ENCODE results near the gene ZNF773.
"Not testable (repeated sequence)": the region's sequence is repeated elsewhere in the genome, so short reads cannot be mapped to it uniquely, and the experiment has no call there.

Gene ZNF773

DNA sequence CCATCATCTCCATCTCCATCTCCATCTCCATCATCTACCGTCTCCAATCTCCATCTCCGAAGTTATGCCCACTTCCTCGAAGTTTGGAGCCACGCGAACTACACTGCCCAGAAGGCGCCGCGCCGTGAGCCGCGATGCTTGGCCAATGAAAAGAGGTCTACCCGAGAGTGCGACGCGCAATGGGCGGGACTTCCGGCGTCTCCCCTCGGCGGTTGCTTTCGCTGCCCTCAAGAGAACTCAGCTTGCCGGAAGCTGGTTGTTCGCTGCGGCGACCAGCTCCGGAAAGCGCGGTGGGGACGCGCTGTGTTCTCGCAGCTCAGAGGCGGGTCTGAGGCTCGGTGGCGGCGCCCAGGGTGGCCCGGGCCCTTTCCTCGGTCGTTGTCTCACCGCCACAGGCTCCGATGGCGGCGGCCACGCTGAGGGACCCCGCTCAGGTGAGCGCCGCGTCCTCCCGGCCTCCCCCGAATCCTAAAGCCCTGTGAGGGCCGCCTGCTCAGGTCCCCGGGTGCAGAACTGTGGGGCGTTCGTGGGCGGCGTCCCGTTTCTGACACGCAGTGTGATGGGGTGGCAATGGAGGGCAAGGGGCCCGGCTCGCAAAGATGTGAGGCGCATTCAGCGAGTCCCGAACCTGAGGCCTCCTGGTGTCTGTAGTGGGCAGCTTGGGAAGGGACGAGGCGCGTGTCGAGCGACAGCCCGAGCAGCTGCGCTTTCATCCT is at the start of gene ZNF773:
TSS of gene ZNF773 (plus strand) at position 259 of the 716 bp plus-strand sequence. CDS start at position 402, 143 bp downstream.
- in situ Hi-C loops (cut with HindIII; ENCODE audit: low sequenced_read_pairs) = not testable (repeated sequence)

DNA sequence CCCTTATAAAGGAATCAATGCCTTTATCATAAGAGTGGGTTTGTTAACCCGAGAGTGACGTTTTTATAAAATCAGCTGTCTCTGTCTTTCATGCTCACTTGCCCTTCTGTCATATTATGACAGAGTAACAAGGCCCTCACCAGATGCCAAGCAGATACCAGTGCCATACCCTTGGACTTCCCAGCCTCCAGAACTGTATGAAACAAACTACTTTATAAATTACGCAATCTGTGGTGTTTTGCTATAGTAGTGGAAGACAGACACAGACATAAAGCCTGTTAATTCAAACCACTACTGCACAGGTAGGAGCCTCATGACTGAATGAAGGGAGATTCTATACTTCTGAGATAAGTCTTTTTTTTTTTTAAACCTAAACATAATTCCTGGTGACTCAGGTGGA is 47.4 kb upstream of the ZNF773 start:
- in situ Hi-C loops (cut with HindIII; ENCODE audit: low sequenced_read_pairs) = no loop called here

DNA sequence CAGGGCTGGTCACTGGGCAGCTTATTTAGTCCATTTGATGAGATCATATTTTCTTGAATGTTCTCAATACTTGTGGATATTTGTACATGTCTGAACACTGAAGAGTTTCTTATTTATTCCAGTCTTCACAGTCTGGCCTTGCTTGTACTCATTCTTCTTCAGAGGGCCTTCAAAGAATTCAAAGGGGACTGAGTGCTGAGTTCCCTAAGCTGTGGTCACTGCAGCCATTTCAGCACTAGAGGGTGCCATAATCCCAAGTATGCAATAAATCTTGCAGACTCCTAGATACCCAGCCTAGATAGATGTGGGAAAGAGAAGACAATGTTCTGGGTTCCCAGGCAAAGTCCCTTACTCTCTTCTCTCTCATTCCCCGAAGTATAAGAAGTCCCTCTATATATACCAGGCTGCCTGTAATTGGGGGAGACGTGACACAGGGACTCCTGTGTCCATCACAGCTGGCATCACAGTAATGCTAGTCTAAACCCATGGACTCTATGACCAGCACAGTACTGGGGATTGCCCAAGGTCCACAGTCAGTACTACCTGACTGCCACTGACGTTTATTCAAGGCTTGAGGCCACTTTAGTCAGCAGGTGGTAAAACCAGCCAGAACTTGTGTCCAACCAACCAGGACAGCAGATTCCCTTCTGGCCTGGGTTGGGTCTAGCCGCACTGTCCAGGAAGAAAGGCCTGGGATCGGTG is 33.9 kb upstream of the ZNF773 start:
- in situ Hi-C loops (cut with HindIII; ENCODE audit: low sequenced_read_pairs) = no loop called here

DNA sequence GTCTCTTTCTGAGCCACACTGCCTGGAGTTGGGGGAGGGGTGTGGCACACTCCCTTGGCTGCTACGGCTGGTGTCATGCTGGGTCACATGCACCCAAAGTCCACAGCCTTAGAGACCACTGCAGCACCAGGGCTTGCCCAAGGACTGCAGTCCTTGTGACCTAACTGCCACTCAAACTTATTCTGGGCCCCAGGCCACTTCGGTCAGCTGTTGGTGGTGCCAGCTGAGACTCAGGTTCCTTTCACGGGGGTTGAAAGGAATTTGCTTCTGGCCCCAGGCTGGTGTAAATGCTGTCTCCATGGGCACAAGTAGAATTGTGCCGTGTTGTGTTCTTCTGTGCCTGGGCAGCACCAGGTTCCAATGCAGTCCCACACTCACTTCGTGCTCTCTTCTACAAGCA is 33.2 kb upstream of the ZNF773 start:
- in situ Hi-C loops (cut with HindIII; ENCODE audit: low sequenced_read_pairs) = no loop called here

DNA sequence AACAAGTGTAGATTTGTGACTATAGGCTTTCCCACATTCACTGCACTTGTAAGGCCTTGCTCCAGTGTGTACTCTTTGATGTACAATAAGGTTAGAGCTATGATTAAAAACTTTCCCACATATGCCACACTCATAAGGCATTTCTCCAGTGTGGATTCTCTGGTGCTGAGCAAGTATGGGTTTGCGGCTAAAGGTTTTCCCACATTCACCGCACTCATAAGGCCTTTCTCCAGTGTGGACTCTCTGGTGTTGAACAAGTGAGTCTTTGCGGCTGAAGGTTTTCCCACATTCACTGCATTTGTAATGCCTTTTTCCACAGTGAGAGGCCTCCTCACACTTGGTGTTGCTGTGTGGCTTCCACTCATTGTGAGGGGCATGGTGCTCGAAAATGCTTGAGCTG is 26.1 kb upstream of the ZNF773 start:
- in situ Hi-C loops (cut with HindIII; ENCODE audit: low sequenced_read_pairs) = no loop called here

DNA sequence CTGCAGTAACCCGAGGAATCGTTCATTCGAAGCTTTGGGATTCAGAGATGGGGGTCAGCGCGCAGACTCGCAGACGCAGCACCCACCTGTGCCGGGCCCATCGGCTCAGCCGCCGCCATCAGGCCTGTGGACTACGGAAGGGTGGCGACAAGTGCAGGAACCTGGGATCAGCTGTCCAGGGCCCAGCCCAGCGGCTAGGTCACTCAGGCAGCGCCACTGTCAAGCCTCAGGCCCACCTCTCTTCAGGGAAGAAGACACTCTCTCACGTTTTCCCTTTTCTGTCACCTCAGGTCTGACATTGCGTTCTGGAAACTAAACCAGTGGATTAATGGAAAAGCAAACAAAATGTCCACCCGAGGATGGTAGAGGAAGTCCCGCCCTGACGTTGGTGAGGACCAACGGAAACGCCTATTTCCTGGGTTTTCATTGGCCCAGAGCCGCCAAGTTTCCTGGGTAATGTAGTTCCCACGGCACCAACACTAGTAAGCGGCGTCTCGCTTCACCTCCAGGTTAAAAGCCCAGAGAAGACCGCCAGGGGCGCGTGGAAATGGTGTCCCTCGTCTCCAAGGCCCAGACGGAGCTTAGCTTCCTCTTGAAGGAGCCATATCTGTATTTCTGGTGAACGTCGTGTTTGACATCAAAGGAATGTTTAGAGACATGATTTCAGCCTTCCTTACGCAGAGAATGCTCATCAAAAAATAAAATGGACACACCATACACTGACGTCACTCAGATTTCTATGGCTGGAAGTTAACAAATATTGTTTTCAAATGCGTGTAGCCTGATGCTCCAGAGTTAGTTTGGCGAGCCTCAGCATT is 22.3 kb upstream of the ZNF773 start, which contains the start of gene ZNF772:
TSS of gene ZNF772 (minus strand) at position 376 of the 818 bp plus-strand sequence. CDS start at position 119, 257 bp downstream.
- in situ Hi-C loops (cut with HindIII; ENCODE audit: low sequenced_read_pairs) = no loop called here

DNA sequence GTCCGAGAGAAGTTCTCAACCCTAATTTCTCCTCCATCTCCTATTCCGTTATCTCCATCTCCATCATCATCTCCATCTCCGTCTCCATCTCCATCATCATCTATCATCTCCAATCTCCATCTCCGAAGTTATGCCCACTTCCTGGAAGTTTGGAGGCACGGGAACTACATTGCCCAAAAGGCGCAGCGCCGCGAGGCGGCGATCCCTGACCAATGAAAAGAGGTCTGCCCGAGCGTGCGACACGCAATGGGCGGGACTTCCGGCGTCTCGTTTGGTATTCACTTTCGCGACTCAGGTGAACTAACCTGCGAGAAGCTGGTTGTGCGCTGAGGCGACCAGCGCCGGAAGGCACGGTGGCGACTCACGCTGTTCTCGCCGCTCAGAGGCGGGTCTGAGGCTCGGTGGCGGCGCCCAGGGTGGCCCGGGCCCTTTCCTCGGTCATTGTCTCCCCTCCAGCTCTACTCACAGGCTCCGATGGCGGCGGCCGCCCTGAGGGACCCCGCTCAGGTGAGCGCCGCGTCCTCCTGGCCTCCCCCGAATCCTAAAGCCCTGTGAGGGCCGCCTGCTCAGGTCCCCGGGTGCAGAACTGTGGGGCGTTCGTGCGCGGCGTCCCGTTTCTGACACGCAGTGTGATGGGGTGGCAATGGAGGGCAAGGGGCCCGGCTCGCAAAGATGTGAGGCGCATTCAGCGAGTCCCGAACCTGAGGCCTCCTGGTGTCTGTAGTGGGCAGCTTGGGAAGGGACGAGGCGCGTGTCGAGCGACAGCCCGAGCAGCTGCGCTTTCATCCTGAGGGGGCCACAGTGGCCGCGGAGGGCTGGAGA is 12.1 kb upstream of the ZNF773 start, which contains the start of gene ZNF419:
TSS of gene ZNF419 (plus strand) at position 274 of the 822 bp plus-strand sequence. CDS start at position 475, 201 bp downstream.
- in situ Hi-C loops (cut with HindIII; ENCODE audit: low sequenced_read_pairs) = not testable (repeated sequence)

DNA sequence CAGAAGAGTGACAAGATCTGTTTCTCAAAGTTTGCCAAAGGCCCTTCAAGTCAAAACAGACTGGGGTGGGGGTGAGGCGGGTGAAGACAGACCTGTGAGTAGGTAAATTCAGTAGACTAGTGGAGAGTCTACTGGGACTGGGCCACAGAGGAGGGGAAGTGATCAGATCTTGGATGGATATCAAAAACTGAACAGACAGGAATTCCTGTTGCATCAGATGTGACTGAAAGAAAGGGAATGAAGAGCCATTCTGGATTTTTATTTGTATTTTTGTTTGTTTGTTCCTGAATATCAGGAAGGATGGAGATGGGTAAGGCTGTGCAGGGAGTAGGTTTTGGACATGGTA is 11.5 kb upstream of the ZNF773 start:
- in situ Hi-C loops (cut with HindIII; ENCODE audit: low sequenced_read_pairs) = not testable (repeated sequence)

DNA sequence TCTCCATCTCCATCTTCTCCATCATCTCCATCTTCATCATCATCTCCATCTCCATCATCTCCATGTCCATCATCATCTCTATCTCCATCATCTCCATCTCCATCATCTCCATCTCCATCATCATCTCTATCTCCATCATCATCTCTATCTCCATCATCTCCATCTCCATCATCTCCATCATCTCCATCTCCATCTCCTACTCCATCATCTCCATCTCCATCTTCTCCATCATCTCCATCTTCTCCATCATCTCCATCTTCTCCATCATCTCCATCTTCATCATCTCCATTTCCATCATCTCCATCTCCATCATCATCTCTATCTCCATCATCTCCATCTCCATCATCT is 432 bp upstream of the ZNF773 start:
- in situ Hi-C loops (cut with HindIII; ENCODE audit: low sequenced_read_pairs) = not testable (repeated sequence)

DNA sequence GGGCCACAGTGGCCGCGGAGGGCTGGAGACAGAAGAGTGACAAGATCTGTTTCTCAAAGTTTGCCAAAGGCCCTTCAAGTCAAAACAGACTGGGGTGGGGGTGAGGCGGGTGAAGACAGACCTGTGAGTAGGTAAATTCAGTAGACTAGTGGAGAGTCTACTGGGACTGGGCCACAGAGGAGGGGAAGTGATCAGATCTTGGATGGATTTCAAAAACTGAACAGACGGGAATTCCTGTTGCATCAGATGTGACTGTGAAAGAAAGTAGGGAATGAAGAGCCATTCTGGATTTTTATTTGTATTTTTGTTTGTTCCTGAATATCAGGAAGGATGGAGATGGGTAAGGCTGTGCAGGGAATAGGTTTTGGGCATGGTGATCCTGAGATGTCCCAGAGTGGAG is 662 bp downstream of the ZNF773 start:
- in situ Hi-C loops (cut with HindIII; ENCODE audit: low sequenced_read_pairs) = not testable (repeated sequence)

DNA sequence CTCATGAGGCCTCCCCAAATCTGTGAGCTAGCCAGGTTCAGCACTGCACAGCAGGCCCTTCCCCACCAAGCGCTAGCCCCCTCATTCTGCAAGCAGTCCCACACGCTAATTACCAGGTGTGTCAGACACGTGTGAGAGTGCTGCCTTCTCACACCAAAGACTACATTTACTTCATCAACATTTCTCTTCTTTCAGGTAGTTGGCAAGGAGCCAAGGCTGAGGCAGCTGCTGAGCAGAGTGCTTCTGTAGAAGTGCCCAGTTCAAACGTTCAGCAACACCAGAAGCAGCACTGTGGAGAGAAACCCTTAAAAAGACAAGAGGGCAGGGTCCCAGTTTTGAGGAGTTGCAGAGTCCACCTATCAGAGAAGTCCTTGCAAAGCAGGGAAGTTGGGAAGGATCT is 6.4 kb downstream of the ZNF773 start:
- in situ Hi-C loops (cut with HindIII; ENCODE audit: low sequenced_read_pairs) = no loop called here

DNA sequence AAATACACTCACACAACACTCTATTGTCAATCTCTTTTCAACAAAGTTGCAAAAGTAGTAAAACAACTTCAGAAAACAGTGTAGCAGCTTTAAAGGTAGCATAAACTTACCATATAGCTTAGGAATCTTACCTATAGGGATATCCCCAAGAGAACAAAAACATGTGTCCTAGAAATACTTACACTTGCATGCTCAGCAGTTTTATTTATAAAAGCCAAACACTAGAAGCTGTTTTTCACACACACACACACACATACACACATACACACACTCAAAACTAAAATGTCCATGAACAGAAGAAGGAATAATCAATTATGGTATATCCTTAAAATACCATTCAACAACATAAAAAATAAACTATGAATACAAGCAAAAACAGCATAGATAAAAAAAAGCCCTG is 11.7 kb downstream of the ZNF773 start:
- in situ Hi-C loops (cut with HindIII; ENCODE audit: low sequenced_read_pairs) = no loop called here

DNA sequence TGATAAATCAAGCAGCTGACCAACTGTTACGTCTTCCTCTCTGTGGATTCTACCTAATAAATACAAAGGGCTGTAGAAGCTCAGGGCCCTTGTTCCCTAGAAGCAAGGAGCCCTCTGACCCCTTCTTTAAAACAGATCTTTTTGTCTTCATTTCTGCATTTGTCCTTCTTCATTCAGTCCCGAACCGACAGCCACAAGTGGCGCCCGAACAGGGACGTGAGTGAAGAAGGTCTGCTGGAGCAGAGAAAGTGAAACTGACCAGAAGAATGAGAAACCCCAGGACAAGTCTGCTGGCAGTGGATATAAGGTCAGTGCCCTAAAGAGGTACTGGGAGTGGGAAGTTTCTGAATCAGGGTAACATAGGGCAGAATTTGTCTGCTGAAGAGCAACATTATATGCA is 13.1 kb downstream of the ZNF773 start:
- in situ Hi-C loops (cut with HindIII; ENCODE audit: low sequenced_read_pairs) = no loop called here

DNA sequence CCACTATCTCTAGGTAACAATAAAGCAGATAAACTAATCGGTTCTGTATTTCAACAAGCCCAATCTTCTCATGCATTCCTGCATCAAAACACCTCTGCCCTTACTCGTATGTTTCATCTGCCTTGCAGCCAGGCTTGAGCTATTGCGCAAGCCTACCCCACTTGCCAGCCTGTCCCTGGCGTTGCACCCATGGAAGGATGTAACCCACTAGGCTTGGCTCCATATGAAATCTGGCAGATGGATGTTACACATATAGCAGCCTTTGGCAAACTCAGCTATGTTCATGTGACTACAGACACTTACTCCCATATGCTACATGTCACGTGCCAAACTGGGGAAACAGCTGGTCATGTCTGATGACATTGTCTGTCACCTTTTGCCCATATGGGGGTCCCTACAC is 15.5 kb downstream of the ZNF773 start:
- in situ Hi-C loops (cut with HindIII; ENCODE audit: low sequenced_read_pairs) = no loop called here

DNA sequence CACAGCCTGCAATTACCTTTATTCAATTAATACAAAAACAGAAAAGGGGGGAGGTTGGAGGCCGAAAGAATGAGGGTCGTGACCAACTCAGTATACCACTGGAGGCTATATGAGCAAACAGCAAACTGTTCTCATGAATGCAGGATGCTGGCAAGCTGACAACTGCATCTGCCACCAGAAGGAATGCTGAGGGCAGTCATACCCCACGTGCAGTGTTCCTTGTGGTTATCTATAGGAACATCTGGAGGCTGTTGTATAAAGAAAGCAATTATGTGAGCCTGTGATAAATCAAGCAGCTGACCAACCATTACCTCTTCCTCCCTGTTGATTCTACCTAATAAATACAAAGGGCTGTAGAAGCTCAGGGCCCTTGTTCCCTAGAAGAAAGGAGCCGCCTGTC is 18.3 kb downstream of the ZNF773 start:
- in situ Hi-C loops (cut with HindIII; ENCODE audit: low sequenced_read_pairs) = not testable (repeated sequence)

DNA sequence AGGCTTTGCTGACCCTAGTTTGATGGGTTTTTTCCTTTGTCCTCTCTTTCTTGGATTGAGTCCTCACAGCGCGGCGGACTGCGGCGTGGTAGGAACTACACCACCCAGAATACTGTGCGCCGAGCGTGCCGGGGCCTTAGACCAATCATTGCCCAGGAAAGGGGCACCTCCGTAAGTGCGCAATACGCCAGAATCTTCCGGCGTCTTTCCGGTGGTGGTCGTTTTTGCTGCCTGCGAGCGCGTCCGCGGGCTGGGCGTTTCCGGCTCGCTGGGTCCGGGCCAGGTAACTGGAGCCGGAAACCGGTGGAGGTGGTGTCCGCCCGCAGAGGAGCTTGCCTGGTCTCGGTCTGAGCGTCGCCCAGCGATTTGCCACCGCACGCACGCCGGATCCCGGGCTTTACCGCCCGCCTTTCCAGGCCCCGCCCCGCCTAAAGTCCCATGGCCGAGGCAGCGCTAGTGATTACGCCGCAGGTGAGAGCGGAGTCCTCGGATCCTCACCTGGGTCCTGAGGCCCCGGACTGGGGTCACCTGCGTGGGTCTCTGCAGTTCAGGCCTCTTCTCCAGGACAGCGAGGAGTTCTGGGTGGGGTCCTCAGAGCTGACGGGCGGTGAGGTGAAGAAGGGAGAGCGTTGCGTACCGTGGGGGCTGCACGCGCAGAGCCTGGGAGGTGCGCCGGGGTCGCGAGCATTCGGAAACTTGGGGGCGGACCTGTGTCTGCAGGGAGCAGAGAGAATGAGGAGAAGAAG is 27.6 kb downstream of the ZNF773 start, which contains the start of gene ZNF549:
TSS of gene ZNF549 (plus strand) at position 221 of the 746 bp plus-strand sequence. CDS start at position 439, 218 bp downstream.
- in situ Hi-C loops (cut with HindIII; ENCODE audit: low sequenced_read_pairs) = no loop called here

DNA sequence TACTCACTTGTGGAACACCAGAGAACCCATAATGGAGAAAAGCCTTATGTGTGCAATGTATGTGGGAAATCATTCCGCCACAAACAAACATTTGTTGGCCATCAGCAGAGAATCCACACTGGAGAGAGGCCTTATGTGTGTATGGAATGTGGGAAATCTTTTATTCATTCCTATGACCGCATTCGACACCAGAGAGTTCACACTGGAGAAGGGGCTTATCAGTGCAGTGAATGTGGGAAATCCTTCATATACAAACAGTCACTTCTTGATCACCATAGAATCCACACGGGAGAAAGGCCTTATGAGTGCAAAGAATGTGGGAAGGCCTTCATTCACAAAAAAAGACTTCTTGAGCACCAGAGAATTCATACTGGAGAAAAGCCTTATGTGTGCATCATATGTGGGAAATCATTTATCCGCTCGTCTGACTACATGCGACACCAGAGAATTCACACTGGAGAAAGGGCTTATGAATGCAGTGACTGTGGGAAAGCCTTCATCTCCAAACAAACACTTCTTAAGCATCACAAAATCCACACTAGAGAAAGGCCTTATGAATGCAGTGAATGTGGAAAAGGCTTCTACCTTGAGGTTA is 38.3 kb downstream of the ZNF773 start:
- in situ Hi-C loops (cut with HindIII; ENCODE audit: low sequenced_read_pairs) = no loop called here

DNA sequence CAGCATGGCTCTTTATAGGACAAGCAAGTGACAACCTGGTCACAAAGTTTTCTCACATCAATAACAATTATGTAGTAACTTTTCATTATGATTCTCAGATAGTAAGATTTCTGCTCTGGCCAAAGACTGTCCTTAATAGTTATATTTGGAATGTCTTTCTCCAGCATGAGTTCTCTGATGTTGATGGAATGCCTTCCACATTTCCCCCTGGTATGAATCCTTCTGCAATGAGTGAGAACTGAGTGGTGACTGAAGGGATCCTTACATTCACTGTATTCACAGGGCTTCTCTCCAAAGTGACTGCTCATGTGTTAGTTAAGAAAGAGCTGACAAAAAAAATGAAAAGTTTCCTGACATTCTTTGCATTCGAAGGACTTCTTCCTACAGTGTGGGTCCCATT is 46.8 kb downstream of the ZNF773 start:
- in situ Hi-C loops (cut with HindIII; ENCODE audit: low sequenced_read_pairs) = no loop called here

DNA sequence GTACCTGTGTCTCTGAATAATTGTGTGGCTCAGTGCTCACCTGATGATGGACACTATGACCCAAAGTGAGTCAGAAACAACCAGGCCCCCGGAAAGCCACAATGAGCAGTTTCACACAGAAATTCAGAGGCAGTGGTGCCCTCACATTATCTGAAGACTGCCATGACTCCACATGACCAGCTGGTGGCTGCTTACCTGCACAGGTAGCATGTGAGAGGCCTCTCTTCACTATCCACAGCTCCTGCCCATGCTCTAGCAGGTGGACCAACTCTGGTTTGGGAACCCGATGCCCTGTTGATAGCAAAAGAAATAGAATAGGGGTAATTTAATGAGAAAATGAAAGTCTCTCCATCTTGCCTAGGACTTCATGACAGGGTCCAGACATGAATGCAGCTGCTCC is 52.7 kb downstream of the ZNF773 start:
- in situ Hi-C loops (cut with HindIII; ENCODE audit: low sequenced_read_pairs) = no loop called here

DNA sequence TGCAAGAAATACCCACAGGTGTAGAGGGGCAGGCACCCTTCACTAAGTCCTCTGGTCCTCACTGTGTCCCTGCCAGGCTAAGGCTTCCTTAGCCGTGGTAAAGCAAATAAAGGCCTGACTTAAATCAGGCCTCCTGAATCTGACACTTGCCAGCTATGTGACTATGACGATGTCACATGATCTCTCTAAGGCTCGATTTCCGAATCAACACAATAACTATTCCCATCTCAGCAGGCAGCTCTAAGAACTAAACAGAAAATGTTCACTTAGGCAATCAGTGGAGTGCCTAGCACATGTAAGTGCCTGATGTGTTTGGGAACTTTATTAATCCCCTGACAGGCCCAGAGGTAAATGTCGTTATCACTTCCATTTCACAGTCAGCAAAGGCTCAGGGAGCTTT is 57.9 kb downstream of the ZNF773 start:
- in situ Hi-C loops (cut with HindIII; ENCODE audit: low sequenced_read_pairs) = no loop called here

All from endothelial cell of hepatic sinusoid (primary cell).